ENCODE results near the gene SLC1A4.

SLC1A4 gene

GRCh38 chr2:64947885-64948284, 41.3 kb upstream of the SLC1A4 start:
- H2BK5ac ChIP-seq (ENCODE audit: low read length), result no peak overlapping the region
- H3K36me3 ChIP-seq (replicated peaks in 1 of 2; ENCODE audit: control insufficient read depth in 2 of 2, insufficient read depth in 2 of 2, low read length in 2 of 2), result no peaks in the 10 kb centered on the region
- H3K79me1 ChIP-seq (ENCODE audit: low read depth, low read length), result no peaks in the 10 kb centered on the region
- H2AFZ ChIP-seq (ENCODE audit: low read length), result no peak overlapping the region
- no peak overlapping the region for H3K23ac ChIP-seq (ENCODE audit: low read depth, low read length, poor library complexity)
- H2AK5ac ChIP-seq (ENCODE audit: low read depth, low read length), result no peak overlapping the region
- no peaks in the 10 kb centered on the region for H3K4me1 ChIP-seq (ENCODE audit: control insufficient read depth in 2 of 2, insufficient read depth in 1 of 2, low read depth in 1 of 2, low read length in 2 of 2)
- no peak overlapping the region for H2BK12ac ChIP-seq (ENCODE audit: low read length)
- no peak overlapping the region for H3K9ac ChIP-seq (ENCODE audit: low read depth, low read length, poor library complexity)
- H3K4me2 ChIP-seq (ENCODE audit: insufficient read depth, low read length, poor library complexity, severe bottlenecking), result no peak overlapping the region
- no peak overlapping the region for H2BK120ac ChIP-seq (ENCODE audit: low read depth, low read length)
- H2BK15ac ChIP-seq (ENCODE audit: low read length), result no peak overlapping the region
- peaks cover 0 to 12% (median 0%) of the 10 kb centered on the region in 3 experiments for H3K27me3 ChIP-seq (ENCODE audit: control insufficient read depth in 3 of 3, insufficient read depth in 3 of 3, low read depth in 1 of 3, low read length in 3 of 3)
- H3K14ac ChIP-seq (ENCODE audit: low read length), result no peak overlapping the region
- no peaks in the 10 kb centered on the region for H3K9me3 ChIP-seq (replicated peaks in 1 of 2; ENCODE audit: control insufficient read depth in 2 of 2, insufficient read depth in 1 of 2, low read depth in 1 of 2, low read length in 2 of 2)
- no CpG with 5 or more reads among the region's 4 CpGs for WGBS, 2 donors (ENCODE audit: extremely low coverage in 2 of 2, insufficient read length in 2 of 2, insufficient replicate concordance in 1 of 2)
- H4K91ac ChIP-seq (ENCODE audit: low read depth, low read length, poor library complexity), result no peak overlapping the region
- no peak for DNase-seq (ENCODE audit: low spot score)
- no peak overlapping the region for H4K8ac ChIP-seq (ENCODE audit: low read depth, low read length)
- H3K18ac ChIP-seq (ENCODE audit: low read length), result no peak overlapping the region
- H3K4me3 ChIP-seq (ENCODE audit: low read length in 2 of 2), result no peak overlapping the region
- no peak overlapping the region for H3K4ac ChIP-seq (ENCODE audit: low read length)
- H3K27ac ChIP-seq (replicated peaks; ENCODE audit: low read length), result no peak overlapping the region

DNA sequence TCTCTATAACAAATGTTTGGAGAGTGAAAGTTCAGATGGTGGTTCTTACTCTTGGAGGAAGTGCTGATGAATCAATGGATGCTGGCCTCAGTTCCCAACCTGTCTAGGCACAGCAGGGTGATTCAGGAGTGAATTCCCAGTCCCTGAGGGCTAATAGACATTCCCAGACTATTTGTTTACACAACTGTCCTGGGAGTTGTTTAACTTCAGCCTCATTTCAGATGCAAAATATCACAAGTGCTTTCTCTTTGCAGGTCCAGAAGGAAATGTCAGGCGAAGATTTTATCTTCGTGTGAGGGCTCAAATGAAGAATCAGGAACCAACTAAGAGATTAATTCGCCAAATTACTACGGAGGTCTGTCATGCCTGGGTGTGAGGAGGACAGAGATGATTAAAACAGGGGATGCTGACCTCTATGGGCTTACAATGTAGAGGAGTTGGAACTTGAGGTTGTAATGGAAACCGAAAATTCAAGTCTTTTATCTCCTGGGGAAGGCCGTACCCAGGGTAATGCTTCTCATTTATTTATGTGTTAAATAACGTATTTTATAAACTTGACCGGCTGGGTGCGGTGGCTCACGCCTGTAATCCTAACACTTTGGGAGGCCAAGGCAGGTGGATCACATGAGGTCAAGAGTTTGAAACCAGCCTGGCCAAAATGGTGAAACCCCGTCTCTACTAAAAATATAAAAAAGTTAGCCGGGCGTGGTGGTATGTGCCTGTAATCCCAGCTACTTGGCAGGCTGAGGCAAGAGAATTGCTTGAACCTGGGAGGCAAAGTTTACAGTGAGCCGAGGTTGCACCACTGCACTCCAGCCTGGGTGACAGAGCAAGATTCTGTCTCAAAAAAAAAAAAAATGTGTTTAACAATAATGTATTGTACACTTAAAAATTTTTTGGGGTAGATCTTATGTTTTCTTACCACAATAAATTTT, 38.7 kb upstream of the SLC1A4 start:
- H4K91ac ChIP-seq (ENCODE audit: low read depth, low read length, poor library complexity), result no peak overlapping the region
- no peak overlapping the region for H3K4ac ChIP-seq (ENCODE audit: low read length)
- H3K4me1 ChIP-seq (ENCODE audit: control insufficient read depth in 2 of 2, insufficient read depth in 1 of 2, low read depth in 1 of 2, low read length in 2 of 2), result no peaks in the 10 kb centered on the region
- H3K14ac ChIP-seq (ENCODE audit: low read length), result no peak overlapping the region
- no peaks in the 10 kb centered on the region for H3K27me3 ChIP-seq (ENCODE audit: control insufficient read depth in 3 of 3, insufficient read depth in 3 of 3, low read depth in 1 of 3, low read length in 3 of 3)
- H2AFZ ChIP-seq (ENCODE audit: low read length), result no peak overlapping the region
- H2BK12ac ChIP-seq (ENCODE audit: low read length), result no peak overlapping the region
- no peak overlapping the region for H3K18ac ChIP-seq (ENCODE audit: low read length)
- no peak overlapping the region for H4K8ac ChIP-seq (ENCODE audit: low read depth, low read length)
- H2BK120ac ChIP-seq (ENCODE audit: low read depth, low read length), result no peak overlapping the region
- DNase-seq (ENCODE audit: low spot score), result no peak
- no peaks in the 10 kb centered on the region for H3K79me1 ChIP-seq (ENCODE audit: low read depth, low read length)
- H2BK15ac ChIP-seq (ENCODE audit: low read length), result no peak overlapping the region
- H3K23ac ChIP-seq (ENCODE audit: low read depth, low read length, poor library complexity), result no peak overlapping the region
- no peak overlapping the region for H2BK5ac ChIP-seq (ENCODE audit: low read length)
- H3K9ac ChIP-seq (ENCODE audit: low read depth, low read length, poor library complexity), result no peak overlapping the region
- H3K4me3 ChIP-seq (ENCODE audit: low read length in 2 of 2), result no peak overlapping the region
- H3K27ac ChIP-seq (replicated peaks; ENCODE audit: low read length), result no peak overlapping the region
- no peaks in the 10 kb centered on the region for H3K36me3 ChIP-seq (replicated peaks in 1 of 2; ENCODE audit: control insufficient read depth in 2 of 2, insufficient read depth in 2 of 2, low read length in 2 of 2)
- WGBS, 2 donors (ENCODE audit: extremely low coverage in 2 of 2, insufficient read length in 2 of 2, insufficient replicate concordance in 1 of 2), result no CpG with 5 or more reads among the region's 14 CpGs
- no peak overlapping the region for H3K4me2 ChIP-seq (ENCODE audit: insufficient read depth, low read length, poor library complexity, severe bottlenecking)
- H3K9me3 ChIP-seq (replicated peaks in 1 of 2; ENCODE audit: control insufficient read depth in 2 of 2, insufficient read depth in 1 of 2, low read depth in 1 of 2, low read length in 2 of 2), result no peaks in the 10 kb centered on the region
- no peak overlapping the region for H2AK5ac ChIP-seq (ENCODE audit: low read depth, low read length)

DNA sequence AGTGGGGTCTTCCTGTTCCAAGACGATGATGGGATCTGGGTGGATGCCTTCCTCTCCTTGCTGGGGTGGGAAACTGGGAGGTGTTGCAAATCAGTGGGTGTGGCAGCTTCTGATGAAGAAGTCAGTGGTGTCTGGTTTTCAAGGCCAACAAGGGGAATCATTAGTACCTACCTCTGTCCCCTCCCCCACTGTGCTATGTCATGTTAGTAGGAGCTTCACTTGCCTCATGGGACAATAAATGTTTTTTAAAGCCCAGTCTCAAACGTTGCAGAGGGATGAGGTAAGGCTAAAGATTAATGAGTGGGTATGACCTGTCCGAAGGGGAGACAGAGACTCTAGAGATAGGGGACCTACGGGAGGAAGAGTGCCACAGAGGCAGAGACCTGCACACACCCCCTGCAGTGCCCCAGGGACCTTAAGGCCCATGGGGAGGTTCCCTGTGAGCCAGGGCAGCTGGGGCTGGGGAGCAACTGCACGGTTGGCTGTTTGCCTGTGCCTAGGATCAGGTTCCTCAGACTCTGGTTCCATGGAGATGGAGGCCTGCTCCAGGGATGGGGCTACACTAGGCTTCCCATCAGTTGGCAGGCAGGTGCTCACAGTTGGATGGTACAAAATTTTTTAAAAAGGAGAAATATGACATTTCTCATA, 37.8 kb upstream of the SLC1A4 start:
- no peaks in the 10 kb centered on the region for H3K4me1 ChIP-seq (ENCODE audit: control insufficient read depth in 2 of 2, insufficient read depth in 1 of 2, low read depth in 1 of 2, low read length in 2 of 2)
- no peak overlapping the region for H4K91ac ChIP-seq (ENCODE audit: low read depth, low read length, poor library complexity)
- no peak overlapping the region for H4K8ac ChIP-seq (ENCODE audit: low read depth, low read length)
- H2BK120ac ChIP-seq (ENCODE audit: low read depth, low read length), result no peak overlapping the region
- no peak overlapping the region for H2AFZ ChIP-seq (ENCODE audit: low read length)
- H3K27me3 ChIP-seq (ENCODE audit: control insufficient read depth in 3 of 3, insufficient read depth in 3 of 3, low read depth in 1 of 3, low read length in 3 of 3), result no peaks in the 10 kb centered on the region
- H3K9ac ChIP-seq (ENCODE audit: low read depth, low read length, poor library complexity), result no peak overlapping the region
- whole genome bisulfite sequencing, 2 donors (ENCODE audit: extremely low coverage in 2 of 2, insufficient read length in 2 of 2, insufficient replicate concordance in 1 of 2), result no CpG with 5 or more reads among the region's 5 CpGs
- H2AK5ac ChIP-seq (ENCODE audit: low read depth, low read length), result no peak overlapping the region
- no peak overlapping the region for H3K23ac ChIP-seq (ENCODE audit: low read depth, low read length, poor library complexity)
- no peak for DNase-seq (ENCODE audit: low spot score)
- H2BK12ac ChIP-seq (ENCODE audit: low read length), result no peak overlapping the region
- H3K27ac ChIP-seq (replicated peaks; ENCODE audit: low read length), result no peak overlapping the region
- no peak overlapping the region for H3K4me2 ChIP-seq (ENCODE audit: insufficient read depth, low read length, poor library complexity, severe bottlenecking)
- H3K36me3 ChIP-seq (replicated peaks in 1 of 2; ENCODE audit: control insufficient read depth in 2 of 2, insufficient read depth in 2 of 2, low read length in 2 of 2), result no peaks in the 10 kb centered on the region
- H3K79me1 ChIP-seq (ENCODE audit: low read depth, low read length), result no peaks in the 10 kb centered on the region
- no peak overlapping the region for H2BK15ac ChIP-seq (ENCODE audit: low read length)
- peak overlapping the region; percentile 7 for H3K18ac ChIP-seq (ENCODE audit: low read length)
- H3K9me3 ChIP-seq (replicated peaks in 1 of 2; ENCODE audit: control insufficient read depth in 2 of 2, insufficient read depth in 1 of 2, low read depth in 1 of 2, low read length in 2 of 2), result no peaks in the 10 kb centered on the region
- no peak overlapping the region for H3K4me3 ChIP-seq (ENCODE audit: low read length in 2 of 2)
- no peak overlapping the region for H2BK5ac ChIP-seq (ENCODE audit: low read length)
- H3K4ac ChIP-seq (ENCODE audit: low read length), result no peak overlapping the region
- H3K14ac ChIP-seq (ENCODE audit: low read length), result no peak overlapping the region

- H2BK120ac ChIP-seq (ENCODE audit: low read depth, low read length), result no peak overlapping the region
- H3K27me3 ChIP-seq (ENCODE audit: control insufficient read depth in 3 of 3, insufficient read depth in 3 of 3, low read depth in 1 of 3, low read length in 3 of 3), result no peaks in the 10 kb centered on the region
- H2AFZ ChIP-seq (ENCODE audit: low read length), result no peak overlapping the region
- H3K4me2 ChIP-seq (ENCODE audit: insufficient read depth, low read length, poor library complexity, severe bottlenecking), result no peak overlapping the region
- no peak overlapping the region for H3K23ac ChIP-seq (ENCODE audit: low read depth, low read length, poor library complexity)
- H4K8ac ChIP-seq (ENCODE audit: low read depth, low read length), result no peak overlapping the region
- no peak overlapping the region for H3K9ac ChIP-seq (ENCODE audit: low read depth, low read length, poor library complexity)
- no CpG with 5 or more reads among the region's 6 CpGs for WGBS, 2 donors (ENCODE audit: extremely low coverage in 2 of 2, insufficient read length in 2 of 2, insufficient replicate concordance in 1 of 2)
- no peaks in the 10 kb centered on the region for H3K4me1 ChIP-seq (ENCODE audit: control insufficient read depth in 2 of 2, insufficient read depth in 1 of 2, low read depth in 1 of 2, low read length in 2 of 2)
- H3K79me1 ChIP-seq (ENCODE audit: low read depth, low read length), result no peaks in the 10 kb centered on the region
- no peak overlapping the region for H2BK15ac ChIP-seq (ENCODE audit: low read length)
- no peak for DNase-seq (ENCODE audit: low spot score)
- H3K14ac ChIP-seq (ENCODE audit: low read length), result no peak overlapping the region
- no peak overlapping the region for H2BK5ac ChIP-seq (ENCODE audit: low read length)
- peak overlapping the region; percentile 57 for H3K18ac ChIP-seq (ENCODE audit: low read length)
- H3K9me3 ChIP-seq (replicated peaks in 1 of 2; ENCODE audit: control insufficient read depth in 2 of 2, insufficient read depth in 1 of 2, low read depth in 1 of 2, low read length in 2 of 2), result no peaks in the 10 kb centered on the region
- no peak overlapping the region for H2BK12ac ChIP-seq (ENCODE audit: low read length)
- no peak overlapping the region for H4K91ac ChIP-seq (ENCODE audit: low read depth, low read length, poor library complexity)
- H3K36me3 ChIP-seq (replicated peaks in 1 of 2; ENCODE audit: control insufficient read depth in 2 of 2, insufficient read depth in 2 of 2, low read length in 2 of 2), result no peaks in the 10 kb centered on the region
- no peak overlapping the region for H3K4me3 ChIP-seq (ENCODE audit: low read length in 2 of 2)
- no peak overlapping the region for H3K4ac ChIP-seq (ENCODE audit: low read length)
- no peak overlapping the region for H2AK5ac ChIP-seq (ENCODE audit: low read depth, low read length)
- H3K27ac ChIP-seq (replicated peaks; ENCODE audit: low read length), result no peak overlapping the region
Measured at GRCh38 chr2:64952096-64952495, 37.1 kb upstream of the SLC1A4 start.
